Measurements from ENCODE around the gene GLRA1. TPM values are rescaled to one million over a fixed set of nuclear protein-coding genes. Genes with fewer than 3 reads are reported as not detected.

GLRA1 gene
- total RNA-seq, 1 experiment from 2014 or later = not detected

- CTCF ChIA-PET = interaction anchor here (0.6 kb wide), 1 partner anchor 153 kb away, joined by 3 read pairs; no protein-coding TSS in a partner anchor
- BruUV-seq (replicated peaks) = no TSS peak
- Histone ChIP-seq H3K36me3 (ENCODE audit: control insufficient read depth, insufficient read depth, low read length) (no peaks in the 10 kb centered on the region), H3K9me3 (no peaks in the 10 kb centered on the region), H3K4me1 (no peaks in the 10 kb centered on the region), H3K4me3 (ENCODE audit: low read depth, low read length) (no peak overlapping the region), H3K27me3 (replicated peaks; ENCODE audit: control insufficient read depth, insufficient read depth, low read length) (no peaks in the 10 kb centered on the region; the same call in 1 of the 2 replicates)
- no peaks in the 10 kb centered on the region for H3K9me3 Mint-ChIP-seq (ENCODE audit: unreplicated experiment)
- DNase-seq = no peak
- POLR2A ChIA-PET = no interaction called here
- no peaks in the 10 kb centered on the region for H3K4me1 Mint-ChIP-seq (ENCODE audit: low read depth, unreplicated experiment)
- H3K36me3 Mint-ChIP-seq (ENCODE audit: insufficient read depth, unreplicated experiment) = no peaks in the 10 kb centered on the region
- intact Hi-C loops (cut with micrococcal nuclease; ENCODE audit: unreplicated experiment) = no loop called here
- no peak for TF ChIP-seq CTCF (IDR thresholded peaks at IDR 0.05; ENCODE audit: insufficient read depth in 1 of 2, low read depth in 1 of 2, low read length in 1 of 2, severe bottlenecking in 1 of 2, unreplicated experiment in 1 of 2)
- H3K27ac Mint-ChIP-seq (ENCODE audit: unreplicated experiment) = no peak overlapping the region
- no peak overlapping the region for H3K4me3 Mint-ChIP-seq (ENCODE audit: unreplicated experiment)
- H3K27me3 Mint-ChIP-seq (ENCODE audit: insufficient read depth, unreplicated experiment) = peaks cover 14% of the 10 kb centered on the region
Measured at GRCh38 chr5:151958111-151958510, 33.5 kb upstream of the GLRA1 start.

GRCh38 chr5:151956725-151957124 is 32.1 kb upstream of the GLRA1 start:
- H3K27me3 ChIP-seq (replicated peaks; ENCODE audit: control insufficient read depth, insufficient read depth, low read length) = no peaks in the 10 kb centered on the region; the same call in 1 of the 2 replicates
- ChIA-PET CTCF (no interaction called here), POLR2A (no interaction called here)
- H3K4me3 Mint-ChIP-seq (ENCODE audit: unreplicated experiment) = no peak overlapping the region
- H3K9me3 Mint-ChIP-seq (ENCODE audit: unreplicated experiment) = no peaks in the 10 kb centered on the region
- H3K36me3 Mint-ChIP-seq (ENCODE audit: insufficient read depth, unreplicated experiment) = no peaks in the 10 kb centered on the region
- H3K4me1 Mint-ChIP-seq (ENCODE audit: low read depth, unreplicated experiment) = no peaks in the 10 kb centered on the region
- no peaks in the 10 kb centered on the region for H3K36me3 ChIP-seq (ENCODE audit: control insufficient read depth, insufficient read depth, low read length)
- H3K27me3 Mint-ChIP-seq (ENCODE audit: insufficient read depth, unreplicated experiment) = peaks cover 13% of the 10 kb centered on the region
- DNase-seq = no peak
- no TSS peak for BruUV-seq (replicated peaks)
- intact Hi-C loops (cut with micrococcal nuclease; ENCODE audit: unreplicated experiment) = no loop called here
- no peak overlapping the region for H3K27ac Mint-ChIP-seq (ENCODE audit: unreplicated experiment)
- H3K4me1 ChIP-seq = no peaks in the 10 kb centered on the region
- no peak overlapping the region for H3K4me3 ChIP-seq (ENCODE audit: low read depth, low read length)
- no peak for TF ChIP-seq CTCF (IDR thresholded peaks at IDR 0.05; ENCODE audit: insufficient read depth in 1 of 2, low read depth in 1 of 2, low read length in 1 of 2, severe bottlenecking in 1 of 2, unreplicated experiment in 1 of 2)
- H3K9me3 ChIP-seq = no peaks in the 10 kb centered on the region

- no peak for TF ChIP-seq CTCF (IDR thresholded peaks at IDR 0.05; ENCODE audit: insufficient read depth in 1 of 2, low read depth in 1 of 2, low read length in 1 of 2, severe bottlenecking in 1 of 2, unreplicated experiment in 1 of 2)
- intact Hi-C loops (cut with micrococcal nuclease; ENCODE audit: unreplicated experiment) = no loop called here
- BruUV-seq (replicated peaks) = no TSS peak
- Mint-ChIP-seq H3K9me3 (ENCODE audit: unreplicated experiment) (no peaks in the 10 kb centered on the region), H3K27ac (ENCODE audit: unreplicated experiment) (no peak overlapping the region), H3K27me3 (ENCODE audit: insufficient read depth, unreplicated experiment) (peaks cover 3% of the 10 kb centered on the region), H3K4me3 (ENCODE audit: unreplicated experiment) (no peak overlapping the region), H3K36me3 (ENCODE audit: insufficient read depth, unreplicated experiment) (no peaks in the 10 kb centered on the region), H3K4me1 (ENCODE audit: low read depth, unreplicated experiment) (no peaks in the 10 kb centered on the region)
- POLR2A ChIA-PET = no interaction called here
- Histone ChIP-seq H3K4me3 (ENCODE audit: low read depth, low read length) (no peak overlapping the region), H3K9me3 (no peaks in the 10 kb centered on the region), H3K27me3 (replicated peaks; ENCODE audit: control insufficient read depth, insufficient read depth, low read length) (no peaks in the 10 kb centered on the region), H3K4me1 (no peaks in the 10 kb centered on the region), H3K36me3 (ENCODE audit: control insufficient read depth, insufficient read depth, low read length) (no peaks in the 10 kb centered on the region)
- DNase-seq = no peak
- CTCF ChIA-PET = interaction anchor here (0.7 kb wide), 1 partner anchor 219 kb away, joined by 4 read pairs; no protein-coding TSS in a partner anchor
Measured at GRCh38 chr5:151954255-151954654, 29.6 kb upstream of the GLRA1 start.
